ENCODE measurements around the gene TNK1. TPM values are rescaled to one million over a fixed set of nuclear protein-coding genes. Genes with fewer than 3 reads are reported as not detected.

The TNK1 gene
- total and polyA plus RNA-seq, 2 donors (not counting 1 experiment from before 2014, with no cell fraction given): 11.7 to 23.7 TPM

DNA sequence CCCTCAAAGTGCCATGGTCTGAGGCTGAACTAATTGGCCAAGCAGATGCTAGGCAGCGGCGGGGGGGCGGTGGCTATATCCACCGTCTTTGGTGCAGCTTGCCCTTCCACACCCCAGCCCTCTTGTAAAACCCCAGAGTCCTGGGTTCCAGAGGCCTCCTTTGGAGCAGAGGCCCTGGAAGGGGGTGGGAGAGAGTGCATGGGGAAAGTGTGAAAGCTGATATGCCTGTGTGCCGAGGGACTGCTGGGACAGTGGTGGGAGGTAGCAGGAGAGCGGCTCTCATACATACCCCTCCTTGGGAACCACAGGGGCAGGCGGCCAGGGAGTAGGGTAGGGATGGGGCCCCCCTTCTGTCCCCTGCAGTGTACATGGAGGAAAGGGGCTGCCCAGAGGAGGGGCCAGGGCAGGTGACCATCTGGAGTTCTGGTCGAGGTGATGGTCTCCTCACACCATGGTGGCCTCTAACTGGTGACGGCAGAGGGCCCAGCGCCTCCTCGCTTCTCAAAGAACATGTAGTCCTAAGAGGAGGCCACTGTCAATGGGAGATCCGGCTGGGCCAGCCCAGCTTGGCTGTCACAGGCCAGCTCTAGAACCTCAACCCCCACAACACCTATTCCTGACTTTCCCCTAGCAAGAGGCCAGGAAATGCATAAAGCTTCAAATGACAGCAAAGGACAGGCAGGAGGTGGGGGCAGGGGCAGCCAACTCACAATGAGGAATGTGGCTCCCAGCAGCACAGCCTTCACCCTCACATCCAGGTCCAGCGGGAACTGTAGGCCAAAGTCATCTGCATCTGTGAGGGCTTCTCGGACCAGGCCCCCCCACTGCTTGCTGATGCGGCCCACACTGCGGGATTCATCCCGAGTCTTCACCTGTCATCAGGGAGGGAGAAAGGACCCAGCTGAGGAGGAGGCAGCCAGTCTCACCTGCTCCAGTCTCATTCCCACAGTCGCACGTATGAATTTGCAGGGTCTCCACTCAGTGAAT is 9.3 kb downstream of the TNK1 start:
- Histone ChIP-seq H3K79me2 (ENCODE audit: control insufficient read depth, insufficient read depth, low read length) (peaks cover 10% of the 10 kb centered on the region), H3K27me3 (replicated peaks in 1 of 4; ENCODE audit: control extremely low read depth in 1 of 4, control insufficient read depth in 3 of 4, insufficient read depth in 4 of 4, low read length in 3 of 4) (no peaks in the 10 kb centered on the region), H3K9ac (ENCODE audit: low read length) (no peak overlapping the region), H4K20me1 (ENCODE audit: control insufficient read depth, insufficient read depth, low read length, poor library complexity, severe bottlenecking) (no peaks in the 10 kb centered on the region), H3K27ac (ENCODE audit: low read length in 2 of 2) (no peak overlapping the region), H3K9me3 (ENCODE audit: control extremely low read depth in 1 of 3, control insufficient read depth in 2 of 3, insufficient read depth in 1 of 3, low read length in 2 of 3) (no peaks in the 10 kb centered on the region), H3K4me2 (replicated peaks; ENCODE audit: low read depth, low read length, poor library complexity, severe bottlenecking) (no peak overlapping the region), H3K36me3 (replicated peaks in 1 of 2; ENCODE audit: control extremely low read depth in 1 of 2, control insufficient read depth in 1 of 2, extremely low read depth in 1 of 2, insufficient read depth in 2 of 2, low read length in 1 of 2) (peaks cover 0 to 37% of the 10 kb centered on the region in 2 experiments), H3K4me1 (ENCODE audit: control insufficient read depth in 2 of 2, insufficient read depth in 2 of 2, low read length in 2 of 2) (peaks cover 11 to 13% of the 10 kb centered on the region in 2 donors), H3K4me3 (ENCODE audit: control extremely low read depth in 1 of 5, extremely low read depth in 1 of 5, insufficient read depth in 1 of 5, low read depth in 2 of 5, low read length in 4 of 5) (no peak overlapping the region), H2AFZ (ENCODE audit: insufficient read depth, low read depth, low read length, poor library complexity, severe bottlenecking) (no peak overlapping the region)
- Mint-ChIP-seq H3K4me1 (peaks cover 13% of the 10 kb centered on the region), H3K9me3 (ENCODE audit: insufficient read depth) (no peaks in the 10 kb centered on the region), H3K27me3 (no peaks in the 10 kb centered on the region), H3K4me3 (no peak overlapping the region), H3K27ac (no peak overlapping the region)
- intact Hi-C loops (cut with micrococcal nuclease): no loop called here
- no peak for ATAC-seq (ENCODE audit: low read depth)
- DNase-seq: no peak
- POLR2A ChIA-PET: no interaction called here
- no peak for TF ChIP-seq EZH2 (IDR thresholded peaks at IDR 0.05; ENCODE audit: borderline replicate concordance, insufficient read depth, low read depth, low read length, poor library complexity, severe bottlenecking)
- TF ChIP-seq, protein P1, sequence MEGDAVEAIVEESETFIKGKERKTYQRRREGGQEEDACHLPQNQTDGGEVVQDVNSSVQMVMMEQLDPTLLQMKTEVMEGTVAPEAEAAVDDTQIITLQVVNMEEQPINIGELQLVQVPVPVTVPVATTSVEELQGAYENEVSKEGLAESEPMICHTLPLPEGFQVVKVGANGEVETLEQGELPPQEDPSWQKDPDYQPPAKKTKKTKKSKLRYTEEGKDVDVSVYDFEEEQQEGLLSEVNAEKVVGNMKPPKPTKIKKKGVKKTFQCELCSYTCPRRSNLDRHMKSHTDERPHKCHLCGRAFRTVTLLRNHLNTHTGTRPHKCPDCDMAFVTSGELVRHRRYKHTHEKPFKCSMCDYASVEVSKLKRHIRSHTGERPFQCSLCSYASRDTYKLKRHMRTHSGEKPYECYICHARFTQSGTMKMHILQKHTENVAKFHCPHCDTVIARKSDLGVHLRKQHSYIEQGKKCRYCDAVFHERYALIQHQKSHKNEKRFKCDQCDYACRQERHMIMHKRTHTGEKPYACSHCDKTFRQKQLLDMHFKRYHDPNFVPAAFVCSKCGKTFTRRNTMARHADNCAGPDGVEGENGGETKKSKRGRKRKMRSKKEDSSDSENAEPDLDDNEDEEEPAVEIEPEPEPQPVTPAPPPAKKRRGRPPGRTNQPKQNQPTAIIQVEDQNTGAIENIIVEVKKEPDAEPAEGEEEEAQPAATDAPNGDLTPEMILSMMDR (IDR thresholded peaks at IDR 0.05): no peak
- WGBS (ENCODE audit: insufficient coverage): 97% methylated on average over 14 of the region's 19 CpGs
- CTCF ChIA-PET: interaction anchor here (1.6 to 1.8 kb wide), 2 partner anchors 34 to 46 kb away, joined by 4 to 6 read pairs; no protein-coding TSS in a partner anchor

DNA sequence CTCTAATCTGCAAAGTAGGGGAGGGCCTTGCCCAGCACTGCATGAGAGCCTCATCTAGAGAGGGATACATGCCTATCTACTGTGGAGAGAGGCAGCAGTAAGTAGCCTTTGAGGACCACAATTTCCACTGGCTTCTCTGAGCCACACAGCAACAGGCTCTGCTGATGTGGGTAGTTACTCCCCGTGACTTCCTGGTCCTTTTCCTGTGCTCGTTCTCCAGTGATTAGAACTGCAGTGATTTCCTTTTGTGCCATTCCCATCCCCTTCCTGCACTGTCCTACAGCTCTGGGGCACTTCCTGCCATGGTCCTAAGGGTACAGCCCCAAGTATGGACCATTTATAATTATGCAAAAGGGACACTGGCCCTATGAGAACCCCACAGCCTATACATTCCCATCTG is 10.4 kb downstream of the TNK1 start:
- Mint-ChIP-seq H3K9me3 (ENCODE audit: insufficient read depth) (no peaks in the 10 kb centered on the region), H3K27ac (no peak overlapping the region), H3K4me3 (no peak overlapping the region), H3K27me3 (no peaks in the 10 kb centered on the region), H3K4me1 (peaks cover 12% of the 10 kb centered on the region)
- Histone ChIP-seq H3K27me3 (replicated peaks in 1 of 4; ENCODE audit: control extremely low read depth in 1 of 4, control insufficient read depth in 3 of 4, insufficient read depth in 4 of 4, low read length in 3 of 4) (no peaks in the 10 kb centered on the region), H3K27ac (ENCODE audit: low read length in 2 of 2) (no peak overlapping the region), H3K79me2 (ENCODE audit: control insufficient read depth, insufficient read depth, low read length) (peaks cover 10% of the 10 kb centered on the region), H3K4me2 (replicated peaks; ENCODE audit: low read depth, low read length, poor library complexity, severe bottlenecking) (no peak overlapping the region), H3K4me1 (ENCODE audit: control insufficient read depth in 2 of 2, insufficient read depth in 2 of 2, low read length in 2 of 2) (peaks cover 12 to 16% of the 10 kb centered on the region in 2 donors), H3K36me3 (replicated peaks in 1 of 2; ENCODE audit: control extremely low read depth in 1 of 2, control insufficient read depth in 1 of 2, extremely low read depth in 1 of 2, insufficient read depth in 2 of 2, low read length in 1 of 2) (peaks cover 0 to 37% of the 10 kb centered on the region in 2 experiments), H2AFZ (ENCODE audit: insufficient read depth, low read depth, low read length, poor library complexity, severe bottlenecking) (no peak overlapping the region), H3K4me3 (ENCODE audit: control extremely low read depth in 1 of 5, extremely low read depth in 1 of 5, insufficient read depth in 1 of 5, low read depth in 2 of 5, low read length in 4 of 5) (no peak overlapping the region), H3K9me3 (ENCODE audit: control extremely low read depth in 1 of 3, control insufficient read depth in 2 of 3, insufficient read depth in 1 of 3, low read length in 2 of 3) (no peaks in the 10 kb centered on the region), H3K9ac (ENCODE audit: low read length) (no peak overlapping the region), H4K20me1 (ENCODE audit: control insufficient read depth, insufficient read depth, low read length, poor library complexity, severe bottlenecking) (no peaks in the 10 kb centered on the region)
- CTCF ChIA-PET: no interaction called here
- WGBS (ENCODE audit: insufficient coverage): 76% methylated on average over 2 of the region's 2 CpGs
- TF ChIP-seq EZH2 (IDR thresholded peaks at IDR 0.05; ENCODE audit: borderline replicate concordance, insufficient read depth, low read depth, low read length, poor library complexity, severe bottlenecking): no peak
- TF ChIP-seq, protein P1 (IDR thresholded peaks at IDR 0.05): no peak
- POLR2A ChIA-PET: no interaction called here
- intact Hi-C loops (cut with micrococcal nuclease): no loop called here
- DNase-seq (no peak), ATAC-seq (ENCODE audit: low read depth) (no peak)

All from B cell (primary cell).